ENCODE results near the gene SARM1. TPM values are rescaled to one million over a fixed set of nuclear protein-coding genes. Genes with fewer than 3 reads are reported as not detected.

SARM1 gene
- total and polyA plus RNA-seq, 2 donors (not counting 3 experiments of a cell fraction or from before 2014, with no cell fraction given), result 5.6 to 7.0 TPM

GRCh38 chr17:28365487-28365886 is 6.0 kb upstream of the SARM1 start:
- intact Hi-C loops (cut with micrococcal nuclease), result no loop called here
- H3K9ac ChIP-seq (replicated peaks; ENCODE audit: extremely low read depth, insufficient read depth, low read length), result no peak overlapping the region
- CTCF ChIA-PET, result interaction anchor here (1.8 kb wide), 1 partner anchor 51 kb away, joined by 5 read pairs; no protein-coding TSS in a partner anchor
- dilution Hi-C loops (cut with MboI; ENCODE audit: extremely low pct_ligation_motif_present, low sequenced_read_pairs), result no loop called here
- FAIRE-seq (no peak), DNase-seq (ENCODE audit: low read depth, low spot score) (no peak)
- H3K4me2 ChIP-seq (ENCODE audit: insufficient read depth, low read length), result no peak overlapping the region
- no peaks in the 10 kb centered on the region for H4K20me1 ChIP-seq (replicated peaks; ENCODE audit: control insufficient read depth, extremely low read depth, insufficient read depth, low read length)
- BruUV-seq (replicated peaks), result no TSS peak
- no peaks in the 10 kb centered on the region for H3K9me1 ChIP-seq (replicated peaks; ENCODE audit: control insufficient read depth, extremely low read depth, insufficient read depth, low read length)
- no peak overlapping the region for H3K27ac ChIP-seq (ENCODE audit: insufficient read depth, low read depth, low read length)
- POLR2A ChIA-PET, result interaction anchor here (1.2 kb wide), 1 partner anchor 8 kb away, joined by 4 read pairs; the partner anchor contains the start of gene POLDIP2
- no peak overlapping the region for H3K4me3 ChIP-seq (replicated peaks in 1 of 3; ENCODE audit: insufficient read depth in 1 of 3, low read depth in 1 of 3, low read length in 3 of 3)
- no peak overlapping the region for H2AFZ ChIP-seq (ENCODE audit: low read depth, low read length)
- no peaks in the 10 kb centered on the region for H3K79me2 ChIP-seq (ENCODE audit: control insufficient read depth, insufficient read depth, low read length)
- H3K27me3 ChIP-seq (ENCODE audit: control insufficient read depth in 2 of 2, insufficient read depth in 2 of 2, low read length in 2 of 2), result no peaks in the 10 kb centered on the region
- no peaks in the 10 kb centered on the region for H3K9me3 ChIP-seq (replicated peaks; ENCODE audit: control insufficient read depth, insufficient read depth, low read length)
- TF ChIP-seq FOS (IDR thresholded peaks at IDR 0.05; ENCODE audit: borderline replicate concordance, insufficient read depth, low read length) (no peak), EZH2 (IDR thresholded peaks at IDR 0.05; ENCODE audit: borderline replicate concordance, low read depth, low read length, severe bottlenecking) (no peak), MAX (IDR thresholded peaks at IDR 0.05; ENCODE audit: insufficient read depth, insufficient read length) (no peak), POLR2AphosphoS5 (IDR thresholded peaks at IDR 0.05; ENCODE audit: insufficient read depth, low read depth, low read length) (no peak), POLR2A (IDR thresholded peaks at IDR 0.05; ENCODE audit: low read depth, low read length) (no peak), JUN (IDR thresholded peaks at IDR 0.05; ENCODE audit: borderline replicate concordance, insufficient read depth, insufficient read length, low read depth) (no peak), GATA2 (IDR thresholded peaks at IDR 0.05; ENCODE audit: insufficient read depth, insufficient read length, low read depth, low read length) (no peak), CTCF (IDR thresholded peaks at IDR 0.05; ENCODE audit: extremely low read depth in 1 of 2, insufficient read depth in 1 of 2, low read depth in 1 of 2, low read length in 2 of 2) (no peak), MYC (IDR thresholded peaks at IDR 0.05; ENCODE audit: low read depth, low read length) (no peak)
- H3K4me1 ChIP-seq (ENCODE audit: control insufficient read depth, extremely low read depth, insufficient read depth, low read length), result no peaks in the 10 kb centered on the region
- H3K36me3 ChIP-seq (ENCODE audit: control insufficient read depth in 2 of 2, extremely low read depth in 1 of 2, insufficient read depth in 2 of 2, low read length in 2 of 2), result peaks cover 11 to 18% of the 10 kb centered on the region in 2 experiments
